ENCODE data around the gene SCGB1A1.

DNA sequence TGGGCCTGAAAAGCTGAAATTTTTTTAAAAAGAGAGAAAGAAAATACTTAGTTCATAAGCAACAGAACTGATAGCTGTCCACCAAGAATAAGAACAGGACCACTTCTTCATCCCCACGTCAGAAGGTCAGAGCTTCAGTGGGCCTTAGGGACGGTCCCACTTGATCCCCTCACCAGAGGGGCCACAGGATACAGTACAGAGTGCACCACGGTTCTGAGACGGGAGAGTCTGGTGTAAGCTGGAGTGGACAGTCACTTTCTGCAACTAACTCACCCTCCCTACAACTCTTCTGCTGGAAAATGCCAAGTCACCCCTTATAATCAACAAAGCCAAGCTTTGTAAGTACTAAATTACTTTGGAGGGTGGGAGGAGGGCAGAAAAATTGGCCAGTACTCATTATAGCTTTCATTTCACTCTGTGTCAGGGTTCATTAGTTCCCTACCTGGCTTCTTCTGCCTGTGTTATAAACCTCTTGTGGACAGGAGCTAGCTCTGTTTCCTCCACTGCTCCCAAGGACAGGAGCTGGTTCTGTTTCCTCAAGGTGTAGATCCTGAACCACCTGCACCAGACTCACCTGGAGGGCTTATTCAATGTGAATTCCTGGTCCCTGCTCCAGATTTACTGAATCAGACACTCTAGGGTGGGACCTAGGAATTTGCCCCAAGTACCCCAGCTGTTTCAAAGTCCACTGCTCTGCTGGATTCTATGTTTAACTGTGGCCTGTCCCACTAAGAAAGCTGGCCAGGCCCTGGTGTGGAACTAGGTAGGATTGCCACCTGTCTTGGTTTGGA, 39.6 kb downstream of the SCGB1A1 start:
- no peak for TF ChIP-seq CTCF (IDR thresholded peaks at IDR 0.05)
- TF ChIP-seq POLR2A (IDR thresholded peaks at IDR 0.05): no peak
- TF ChIP-seq EP300 (IDR thresholded peaks at IDR 0.05): peak in 1 of 2 donors; percentile 46

All from tibial nerve (tissue), 4 donors.